Ascending aorta (tissue), 2 donors: ENCODE results near the gene ARPC1A. TPM values are rescaled to one million over a fixed set of nuclear protein-coding genes. Genes with fewer than 3 reads are reported as not detected.
"Not testable (repeated sequence)": the region's sequence is repeated elsewhere in the genome, so short reads cannot be mapped to it uniquely, and the experiment has no call there.

ENCODE experiments used
- DNase-seq, 2 donors: peaks; one replicate each; pipeline ENCODE4 v3.0.0-alpha.2; 2019; ENCODE audit warnings: low spot score in 2 of 2
- H3K27ac ChIP-seq, 2 donors: fragments of 200-600 bp; sonication (generic); one replicate each; pipeline ENCODE4 v1.5.1; 2016 to 2017; ENCODE audit warnings: mild to moderate bottlenecking in 1 of 2
- H3K27me3 ChIP-seq: fragments of 200-600 bp; sonication (generic); one replicate; pipeline ENCODE4 v1.5.1; 2017
- H3K36me3 ChIP-seq, 2 donors: fragments of 200-600 bp; sonication (generic); one replicate each; pipeline ENCODE4 v1.5.1; 2016
- H3K4me1 ChIP-seq, 2 donors: fragments of 200-600 bp; sonication (generic); one replicate each; pipeline ENCODE4 v1.5.1; 2016 to 2017; ENCODE audit warnings: mild to moderate bottlenecking in 1 of 2
- H3K4me3 ChIP-seq, 2 donors: fragments of 200-600 bp; sonication (generic); one replicate each; pipeline ENCODE4 v1.5.1; 2016 to 2017; ENCODE audit warnings: mild to moderate bottlenecking in 1 of 2
- H3K9me3 ChIP-seq, 2 donors: fragments of 200-600 bp; sonication (generic); one replicate each; pipeline ENCODE4 v1.5.1; 2016
- intact Hi-C: fragments of 100-400 bp; cut with DNase I; formaldehyde crosslinking; loops from one replicate; pipeline ENCODE4 v1.15.1; 2023
- total RNA-seq: library from RNA; depleted of rRNA; stranded (reverse); fragments of >200 nt; gene quantifications from one replicate; pipeline ENCODE4 v1.1.0, GENCODE V29; 2016
- TF ChIP-seq, protein P1 (sequence below), 3 experiments: fragments of 200-600 bp in 2 of 3; fragments of 450-650 bp in 1 of 3; sonication (generic) in 2 of 3; IDR thresholded peaks; one replicate each; pipeline ENCODE4 v1.5.1; 2016 to 2019; ENCODE audit warnings: antibody characterized with exemption in 3 of 3, mild to moderate bottlenecking in 1 of 3, moderate library complexity in 1 of 3

ARPC1A gene
- total RNA-seq, 1 donor from 2014 or later: 87.7 TPM

DNA sequence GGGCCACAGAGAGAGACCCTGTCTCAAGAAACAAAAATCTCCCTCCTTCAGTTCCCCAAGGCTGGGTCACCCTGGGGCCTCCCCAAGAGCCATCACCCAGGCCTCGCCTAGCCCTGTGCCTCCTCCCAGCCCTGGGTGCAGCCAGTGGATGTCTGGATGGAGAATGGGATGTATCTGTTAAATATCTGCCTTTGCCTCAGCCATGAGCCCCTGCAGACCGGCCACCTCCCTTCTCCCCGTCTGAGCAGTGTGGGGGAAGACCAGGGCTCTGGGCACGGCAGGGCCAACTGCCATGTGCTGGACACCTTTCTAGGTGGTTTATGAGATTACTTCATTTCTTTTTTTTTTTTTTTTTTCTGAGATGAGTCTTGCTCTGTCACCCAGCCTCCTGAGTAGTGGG is 58.8 kb downstream of the ARPC1A start:
- TF ChIP-seq, protein P1, sequence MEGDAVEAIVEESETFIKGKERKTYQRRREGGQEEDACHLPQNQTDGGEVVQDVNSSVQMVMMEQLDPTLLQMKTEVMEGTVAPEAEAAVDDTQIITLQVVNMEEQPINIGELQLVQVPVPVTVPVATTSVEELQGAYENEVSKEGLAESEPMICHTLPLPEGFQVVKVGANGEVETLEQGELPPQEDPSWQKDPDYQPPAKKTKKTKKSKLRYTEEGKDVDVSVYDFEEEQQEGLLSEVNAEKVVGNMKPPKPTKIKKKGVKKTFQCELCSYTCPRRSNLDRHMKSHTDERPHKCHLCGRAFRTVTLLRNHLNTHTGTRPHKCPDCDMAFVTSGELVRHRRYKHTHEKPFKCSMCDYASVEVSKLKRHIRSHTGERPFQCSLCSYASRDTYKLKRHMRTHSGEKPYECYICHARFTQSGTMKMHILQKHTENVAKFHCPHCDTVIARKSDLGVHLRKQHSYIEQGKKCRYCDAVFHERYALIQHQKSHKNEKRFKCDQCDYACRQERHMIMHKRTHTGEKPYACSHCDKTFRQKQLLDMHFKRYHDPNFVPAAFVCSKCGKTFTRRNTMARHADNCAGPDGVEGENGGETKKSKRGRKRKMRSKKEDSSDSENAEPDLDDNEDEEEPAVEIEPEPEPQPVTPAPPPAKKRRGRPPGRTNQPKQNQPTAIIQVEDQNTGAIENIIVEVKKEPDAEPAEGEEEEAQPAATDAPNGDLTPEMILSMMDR (IDR thresholded peaks at IDR 0.05): no peak
- no peaks in the 10 kb centered on the region for H3K27me3 ChIP-seq
- intact Hi-C loops: no loop called here
- peaks cover 17 to 24% of the 10 kb centered on the region in 2 donors for H3K4me1 ChIP-seq
- no peaks in the 10 kb centered on the region for H3K9me3 ChIP-seq
- H3K4me3 ChIP-seq: no peak overlapping the region
- H3K36me3 ChIP-seq: peaks cover 32 to 34% of the 10 kb centered on the region in 2 donors
- no peak for DNase-seq
- H3K27ac ChIP-seq: no peak overlapping the region

DNA sequence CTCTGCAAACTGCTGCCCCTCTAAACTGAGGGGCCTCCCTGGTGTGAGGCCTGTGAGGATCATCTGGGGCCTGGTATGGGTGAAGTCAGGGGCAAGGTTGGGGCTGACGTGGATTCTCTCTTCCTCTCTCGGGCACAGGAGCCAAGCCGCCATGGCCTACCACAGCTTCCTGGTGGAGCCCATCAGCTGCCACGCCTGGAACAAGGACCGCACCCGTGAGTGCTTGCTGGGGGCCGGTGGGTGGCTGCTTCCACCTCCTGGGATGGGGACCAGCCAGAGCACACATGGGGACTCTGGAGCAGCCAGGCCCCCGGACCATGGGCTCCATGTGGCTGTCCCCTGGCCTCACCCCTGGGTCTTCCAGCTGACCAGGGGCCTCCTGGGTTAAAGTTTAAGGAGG is 59.9 kb downstream of the ARPC1A start:
- TF ChIP-seq, protein P1 (IDR thresholded peaks at IDR 0.05): no peak
- Histone ChIP-seq H3K4me3 (no peak overlapping the region), H3K4me1 (peaks cover 6 to 13% of the 10 kb centered on the region in 2 donors), H3K27ac (no peak overlapping the region), H3K36me3 (peaks cover 42 to 44% of the 10 kb centered on the region in 2 donors), H3K9me3 (no peaks in the 10 kb centered on the region), H3K27me3 (no peaks in the 10 kb centered on the region)
- no peak for DNase-seq
- intact Hi-C loops: no loop called here

DNA sequence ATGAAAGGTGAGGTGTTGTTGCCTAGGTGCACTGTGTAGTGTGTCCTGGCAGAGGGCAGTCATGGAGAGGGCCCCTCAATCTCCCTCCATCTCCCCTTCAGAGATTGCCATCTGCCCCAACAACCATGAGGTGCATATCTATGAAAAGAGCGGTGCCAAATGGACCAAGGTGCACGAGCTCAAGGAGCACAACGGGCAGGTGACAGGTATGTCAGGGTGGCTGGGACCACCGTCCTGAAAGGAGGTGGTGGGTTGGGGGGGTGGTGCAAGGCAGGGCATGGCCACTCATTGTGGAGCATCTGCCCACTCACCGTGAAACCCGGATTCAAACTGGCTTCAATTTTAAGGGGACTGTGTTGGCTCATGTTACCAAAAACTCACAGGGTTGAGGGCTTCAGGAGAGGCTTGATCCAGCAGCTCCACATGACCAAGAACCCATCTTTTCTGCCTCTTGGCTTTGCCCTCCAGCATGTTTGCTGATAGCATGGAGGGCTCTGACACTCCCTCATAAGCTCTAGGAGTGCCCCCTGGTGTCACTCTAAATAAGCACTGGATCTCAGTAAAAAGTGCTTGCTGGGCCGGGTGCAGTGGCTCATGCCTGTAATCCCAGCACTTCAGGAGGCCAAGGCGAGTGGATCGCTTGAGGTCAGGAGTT is 61.0 kb downstream of the ARPC1A start:
- Histone ChIP-seq H3K36me3 (peaks cover 52 to 54% of the 10 kb centered on the region in 2 donors), H3K4me1 (peaks cover 0 to 3% of the 10 kb centered on the region in 2 donors), H3K4me3 (no peak overlapping the region), H3K27ac (no peak overlapping the region), H3K27me3 (no peaks in the 10 kb centered on the region), H3K9me3 (no peaks in the 10 kb centered on the region)
- no peak for DNase-seq
- intact Hi-C loops: no loop called here
- TF ChIP-seq, protein P1 (IDR thresholded peaks at IDR 0.05): peak in 1 of 3 experiments; percentile 28

DNA sequence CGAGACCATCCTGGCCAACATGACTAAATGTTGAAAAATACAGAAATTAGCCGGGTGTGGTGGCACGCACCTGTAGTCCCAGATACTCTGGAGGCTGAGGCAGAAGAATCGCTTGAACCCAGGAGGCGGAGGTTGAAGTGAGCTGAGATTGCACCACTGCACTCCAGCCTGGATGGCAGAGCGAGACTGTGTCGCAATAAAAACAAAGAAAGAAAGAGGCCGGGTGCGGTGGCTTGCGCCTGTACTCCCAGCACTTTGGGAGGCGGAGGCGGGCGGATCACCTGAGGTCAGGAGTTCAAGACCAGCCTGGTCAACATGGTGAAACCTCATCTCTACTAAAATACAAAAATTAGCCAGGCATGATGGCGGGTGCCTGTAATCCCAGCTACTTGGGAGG is 61.5 kb downstream of the ARPC1A start:
- H3K4me1 ChIP-seq, H3K4me3 ChIP-seq, H3K27me3 ChIP-seq, intact Hi-C loops, DNase-seq, H3K27ac ChIP-seq, H3K9me3 ChIP-seq: not testable (repeated sequence)
- H3K36me3 ChIP-seq: peaks cover 52 to 54% of the 10 kb centered on the region in 2 donors

DNA sequence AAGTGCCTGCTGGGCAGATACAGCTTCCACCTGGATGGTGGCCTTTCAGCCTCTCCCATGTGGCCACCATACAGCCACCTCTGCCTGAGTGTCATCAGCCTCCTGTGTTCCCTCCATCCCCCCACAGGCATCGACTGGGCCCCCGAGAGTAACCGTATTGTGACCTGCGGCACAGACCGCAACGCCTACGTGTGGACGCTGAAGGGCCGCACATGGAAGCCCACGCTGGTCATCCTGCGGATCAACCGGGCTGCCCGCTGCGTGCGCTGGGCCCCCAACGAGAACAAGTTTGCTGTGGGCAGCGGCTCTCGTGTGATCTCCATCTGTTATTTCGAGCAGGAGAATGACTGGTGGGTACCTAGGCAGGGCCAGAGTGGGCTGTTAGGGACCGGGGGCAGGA is 62.2 kb downstream of the ARPC1A start:
- no peak for DNase-seq
- Histone ChIP-seq H3K27me3 (no peaks in the 10 kb centered on the region), H3K27ac (no peak overlapping the region), H3K4me3 (no peak overlapping the region), H3K4me1 (peaks cover 6 to 7% of the 10 kb centered on the region in 2 donors), H3K36me3 (peaks cover 52 to 54% of the 10 kb centered on the region in 2 donors), H3K9me3 (no peaks in the 10 kb centered on the region)
- intact Hi-C loops: no loop called here
- TF ChIP-seq, protein P1 (IDR thresholded peaks at IDR 0.05): no peak

DNA sequence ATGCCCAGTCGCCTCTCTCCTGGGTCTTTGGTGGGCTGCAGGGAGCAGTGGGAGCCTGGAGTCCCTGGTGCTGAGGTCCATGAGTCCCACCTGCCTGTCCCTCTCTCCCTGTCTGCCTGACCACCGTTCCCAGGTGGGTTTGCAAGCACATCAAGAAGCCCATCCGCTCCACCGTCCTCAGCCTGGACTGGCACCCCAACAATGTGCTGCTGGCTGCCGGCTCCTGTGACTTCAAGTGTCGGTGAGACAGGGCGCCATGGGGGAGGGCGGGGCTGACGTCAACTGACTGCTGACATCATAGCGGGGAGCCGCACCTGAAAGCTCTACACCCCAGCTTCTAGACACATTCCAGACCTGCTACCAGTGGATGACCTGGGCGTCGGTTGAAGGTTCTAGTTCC is 64.1 kb downstream of the ARPC1A start:
- intact Hi-C loops: no loop called here
- TF ChIP-seq, protein P1 (IDR thresholded peaks at IDR 0.05): no peak
- H3K27ac ChIP-seq: no peak overlapping the region
- peaks cover 52 to 63% of the 10 kb centered on the region in 2 donors for H3K36me3 ChIP-seq
- DNase-seq: no peak
- H3K9me3 ChIP-seq: no peaks in the 10 kb centered on the region
- H3K27me3 ChIP-seq: no peaks in the 10 kb centered on the region
- peaks cover 8 to 11% of the 10 kb centered on the region in 2 donors for H3K4me1 ChIP-seq
- H3K4me3 ChIP-seq: no peak overlapping the region
